ENCODE data around the gene ALOX5AP.

The ALOX5AP gene

DNA sequence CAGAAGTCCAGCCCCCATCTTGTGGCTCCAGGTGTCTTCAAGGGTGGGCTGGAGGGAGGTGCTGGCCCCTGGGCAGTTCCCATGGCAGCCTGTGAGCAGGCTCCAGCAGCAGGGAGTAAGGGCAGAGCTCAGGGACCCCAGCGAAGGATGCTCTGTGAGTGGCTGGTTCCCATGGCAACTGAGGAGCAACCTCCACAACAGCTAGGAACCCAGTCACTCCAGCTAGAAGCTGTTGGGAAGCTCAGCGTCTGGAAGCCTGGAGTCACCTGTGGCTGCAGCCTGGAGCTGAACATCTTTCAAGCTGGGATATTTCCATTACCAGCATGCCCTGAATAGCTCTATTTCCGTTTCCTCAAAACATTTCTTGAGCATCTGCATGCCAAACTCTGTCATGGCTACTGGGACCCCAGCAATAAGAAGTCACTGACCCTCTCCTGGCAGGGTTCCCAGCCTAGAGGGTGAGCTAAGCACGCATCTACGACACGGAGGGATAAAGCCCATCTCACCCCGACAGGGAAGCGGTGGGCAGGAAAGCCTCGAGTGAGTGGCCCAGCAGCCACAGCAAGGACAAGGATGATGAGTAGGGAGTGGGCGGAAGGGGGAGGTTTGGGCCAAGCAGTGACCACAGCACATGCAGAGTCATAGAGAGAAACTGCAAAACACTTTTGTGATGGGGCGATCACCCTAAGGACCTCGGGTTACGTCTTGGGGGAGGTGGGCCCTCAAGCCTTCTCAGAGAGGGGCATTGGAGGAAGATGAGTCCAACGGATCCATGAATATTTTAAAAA lies 52.6 kb downstream of the ALOX5AP start:
- H3K36me3 ChIP-seq (ENCODE audit: control insufficient read depth in 2 of 2, insufficient read depth in 2 of 2, low read length in 2 of 2), result no peaks in the 10 kb centered on the region
- no peaks in the 10 kb centered on the region for H3K27me3 ChIP-seq (ENCODE audit: control insufficient read depth in 1 of 2, insufficient read depth in 2 of 2, low read length in 2 of 2)
- no peak overlapping the region for H3K9ac ChIP-seq (ENCODE audit: low read length in 2 of 2)
- no peaks in the 10 kb centered on the region for H3K9me3 ChIP-seq (ENCODE audit: control insufficient read depth in 2 of 2, low read length in 2 of 2)
- peaks cover 12% of the 10 kb centered on the region for H3K4me1 ChIP-seq (ENCODE audit: control insufficient read depth, insufficient read depth, low read length)
- H3K4me3 ChIP-seq (ENCODE audit: low read length in 2 of 2), result no peak overlapping the region
- H3K27ac ChIP-seq (ENCODE audit: low read length), result no peak overlapping the region

- no peaks in the 10 kb centered on the region for H3K27me3 ChIP-seq (ENCODE audit: control insufficient read depth in 1 of 2, insufficient read depth in 2 of 2, low read length in 2 of 2)
- H3K27ac ChIP-seq (ENCODE audit: low read length), result no peak overlapping the region
- H3K9ac ChIP-seq (ENCODE audit: low read length in 2 of 2), result no peak overlapping the region
- H3K9me3 ChIP-seq (ENCODE audit: control insufficient read depth in 2 of 2, low read length in 2 of 2), result no peaks in the 10 kb centered on the region
- H3K4me3 ChIP-seq (ENCODE audit: low read length in 2 of 2), result no peak overlapping the region
- H3K4me1 ChIP-seq (ENCODE audit: control insufficient read depth, insufficient read depth, low read length), result peaks cover 12% of the 10 kb centered on the region
- H3K36me3 ChIP-seq (ENCODE audit: control insufficient read depth in 2 of 2, insufficient read depth in 2 of 2, low read length in 2 of 2), result no peaks in the 10 kb centered on the region
Measured at GRCh38 chr13:30789166-30789862, 54.0 kb downstream of the ALOX5AP start.

GRCh38 chr13:30790592-30790991 lies 55.2 kb downstream of the ALOX5AP start:
- H3K9me3 ChIP-seq (ENCODE audit: control insufficient read depth in 2 of 2, low read length in 2 of 2), result no peaks in the 10 kb centered on the region
- no peak overlapping the region for H3K4me3 ChIP-seq (ENCODE audit: low read length in 2 of 2)
- no peaks in the 10 kb centered on the region for H3K36me3 ChIP-seq (ENCODE audit: control insufficient read depth in 2 of 2, insufficient read depth in 2 of 2, low read length in 2 of 2)
- H3K9ac ChIP-seq (ENCODE audit: low read length in 2 of 2), result no peak overlapping the region
- no peak overlapping the region for H3K27ac ChIP-seq (ENCODE audit: low read length)
- no peaks in the 10 kb centered on the region for H3K27me3 ChIP-seq (ENCODE audit: control insufficient read depth in 1 of 2, insufficient read depth in 2 of 2, low read length in 2 of 2)
- H3K4me1 ChIP-seq (ENCODE audit: control insufficient read depth, insufficient read depth, low read length), result peaks cover 12% of the 10 kb centered on the region

DNA sequence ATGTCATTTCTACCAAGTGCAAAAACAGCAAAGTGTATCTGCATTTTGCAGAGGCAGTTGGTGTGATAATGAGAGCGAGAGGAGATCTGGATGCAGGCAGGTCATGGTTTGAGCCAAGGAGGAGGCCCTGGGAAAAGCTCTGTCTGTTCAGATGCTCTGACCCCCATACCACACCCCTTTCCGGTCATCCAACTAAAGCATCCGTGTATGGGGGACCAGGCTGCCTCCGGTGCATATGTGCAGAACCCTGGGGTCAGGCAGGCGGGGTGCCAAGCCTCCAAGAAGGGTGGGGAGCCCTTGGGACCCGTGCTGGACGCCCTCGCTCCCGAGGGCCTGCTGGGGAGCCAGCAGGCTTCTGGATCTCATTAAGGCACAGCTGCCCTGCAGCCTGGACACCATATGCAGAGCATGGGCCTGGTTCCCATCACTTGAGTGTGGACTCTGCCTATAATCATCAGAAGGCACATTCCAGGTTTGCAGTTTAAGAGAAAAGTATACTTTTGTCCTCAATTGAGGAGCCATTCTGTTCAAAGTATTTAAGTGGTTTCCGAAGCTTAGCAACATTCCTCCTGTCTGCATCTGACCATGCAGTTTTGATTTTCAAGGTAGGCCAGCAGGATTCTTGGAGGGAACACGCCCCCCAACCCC lies 56.1 kb downstream of the ALOX5AP start:
- no peak overlapping the region for H3K27ac ChIP-seq (ENCODE audit: low read length)
- H3K27me3 ChIP-seq (ENCODE audit: control insufficient read depth in 1 of 2, insufficient read depth in 2 of 2, low read length in 2 of 2), result no peaks in the 10 kb centered on the region
- H3K4me3 ChIP-seq (ENCODE audit: low read length in 2 of 2), result no peak overlapping the region
- no peaks in the 10 kb centered on the region for H3K36me3 ChIP-seq (ENCODE audit: control insufficient read depth in 2 of 2, insufficient read depth in 2 of 2, low read length in 2 of 2)
- H3K9ac ChIP-seq (ENCODE audit: low read length in 2 of 2), result no peak overlapping the region
- no peaks in the 10 kb centered on the region for H3K9me3 ChIP-seq (ENCODE audit: control insufficient read depth in 2 of 2, low read length in 2 of 2)
- peaks cover 18% of the 10 kb centered on the region for H3K4me1 ChIP-seq (ENCODE audit: control insufficient read depth, insufficient read depth, low read length)

DNA sequence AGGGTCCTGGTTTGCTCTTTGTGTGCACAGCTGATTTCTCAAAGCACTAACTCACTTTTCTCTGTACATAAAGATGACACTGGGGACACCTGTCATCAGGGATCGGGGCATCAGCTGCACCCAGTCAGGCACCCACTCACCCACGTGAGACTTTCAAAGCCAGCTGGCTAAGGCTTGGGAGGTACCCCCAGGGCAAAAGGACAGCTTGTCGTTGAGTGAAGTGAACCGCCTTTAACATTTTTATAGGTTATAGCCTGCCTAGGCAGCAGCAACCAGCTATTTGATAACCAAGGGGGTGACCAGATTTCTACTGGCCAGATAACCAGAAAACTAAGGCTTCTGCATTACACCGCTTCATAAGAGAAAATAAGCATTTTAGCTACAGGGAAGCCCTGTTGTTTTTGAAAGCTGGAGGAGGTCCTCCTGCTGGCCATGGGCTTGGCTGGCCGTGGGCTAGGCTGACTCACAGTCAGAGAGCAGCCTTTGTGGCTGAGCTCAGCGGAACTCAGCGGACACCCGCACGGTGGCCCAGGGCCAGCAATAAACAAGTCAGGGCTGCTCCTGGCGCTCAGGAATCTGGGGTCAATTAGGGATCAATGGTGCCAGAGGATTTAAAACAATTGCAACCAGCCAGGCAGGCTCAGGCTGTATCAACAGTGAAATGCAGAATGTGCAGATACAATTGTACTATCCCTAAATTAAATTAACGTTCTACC lies 57.1 kb downstream of the ALOX5AP start:
- H3K36me3 ChIP-seq (ENCODE audit: control insufficient read depth in 2 of 2, insufficient read depth in 2 of 2, low read length in 2 of 2), result no peaks in the 10 kb centered on the region
- no peak overlapping the region for H3K9ac ChIP-seq (ENCODE audit: low read length in 2 of 2)
- H3K4me1 ChIP-seq (ENCODE audit: control insufficient read depth, insufficient read depth, low read length), result peaks cover 21% of the 10 kb centered on the region
- H3K27me3 ChIP-seq (ENCODE audit: control insufficient read depth in 1 of 2, insufficient read depth in 2 of 2, low read length in 2 of 2), result no peaks in the 10 kb centered on the region
- no peaks in the 10 kb centered on the region for H3K9me3 ChIP-seq (ENCODE audit: control insufficient read depth in 2 of 2, low read length in 2 of 2)
- peak overlapping the region; percentile 29 to 44 for H3K4me3 ChIP-seq (ENCODE audit: low read length in 2 of 2)
- no peak overlapping the region for H3K27ac ChIP-seq (ENCODE audit: low read length)

GRCh38 chr13:30796132-30796572 lies 60.8 kb downstream of the ALOX5AP start:
- H3K36me3 ChIP-seq (ENCODE audit: control insufficient read depth in 2 of 2, insufficient read depth in 2 of 2, low read length in 2 of 2), result no peaks in the 10 kb centered on the region
- H3K9ac ChIP-seq (ENCODE audit: low read length in 2 of 2), result no peak overlapping the region
- H3K27ac ChIP-seq (ENCODE audit: low read length), result peak overlapping the region; percentile 37
- H3K4me1 ChIP-seq (ENCODE audit: control insufficient read depth, insufficient read depth, low read length), result peaks cover 21% of the 10 kb centered on the region
- H3K4me3 ChIP-seq (ENCODE audit: low read length in 2 of 2), result peak overlapping the region; percentile 61 to 74
- no peaks in the 10 kb centered on the region for H3K9me3 ChIP-seq (ENCODE audit: control insufficient read depth in 2 of 2, low read length in 2 of 2)
- no peaks in the 10 kb centered on the region for H3K27me3 ChIP-seq (ENCODE audit: control insufficient read depth in 1 of 2, insufficient read depth in 2 of 2, low read length in 2 of 2)

DNA sequence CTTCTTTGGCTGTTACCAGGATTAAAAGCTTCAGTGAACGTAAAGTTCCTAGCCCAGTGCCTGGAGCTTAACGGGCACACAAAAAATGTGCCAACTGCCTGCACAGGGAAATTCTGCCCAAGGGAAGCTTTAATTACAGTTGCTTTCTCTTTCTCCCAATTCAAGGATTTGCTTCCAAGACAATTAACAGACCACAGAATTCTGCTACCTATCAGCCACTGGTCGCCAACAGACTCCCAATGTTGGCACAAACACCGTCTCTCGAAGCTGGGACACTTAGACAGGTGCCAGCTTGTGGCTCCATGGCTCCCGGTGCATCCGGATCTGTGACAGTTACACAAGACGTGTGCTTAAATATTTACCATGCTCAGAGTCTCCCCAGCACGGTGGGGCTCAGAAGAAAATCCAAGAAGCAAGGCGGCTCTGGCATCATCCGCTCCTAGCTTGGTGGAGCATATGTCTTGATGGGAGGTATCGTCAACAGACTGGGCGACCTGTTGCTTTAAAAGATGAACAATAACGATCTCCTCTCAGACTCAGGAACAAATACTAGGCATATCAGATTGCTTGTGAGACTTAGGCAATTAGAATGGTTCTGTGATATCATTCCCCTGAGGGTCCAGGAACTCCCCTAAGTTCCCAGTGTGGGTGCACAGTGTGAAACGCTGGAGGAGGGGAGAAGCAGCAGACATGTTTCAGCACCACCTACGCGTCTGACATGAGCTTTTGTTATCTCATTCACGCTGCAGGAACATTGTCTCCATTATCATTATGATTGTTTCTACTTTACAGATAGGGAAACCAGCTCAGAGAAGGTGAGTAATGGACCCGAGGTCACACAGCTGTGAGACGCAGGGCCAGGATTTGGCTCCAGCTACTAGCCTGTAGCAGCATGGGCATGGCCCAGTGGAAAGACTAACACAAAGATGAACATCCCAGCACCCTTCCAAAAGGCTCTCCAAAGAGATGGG lies 61.6 kb downstream of the ALOX5AP start:
- H3K9ac ChIP-seq (ENCODE audit: low read length in 2 of 2), result peak overlapping the region; percentile 40 to 42
- H3K4me3 ChIP-seq (ENCODE audit: low read length in 2 of 2), result peak overlapping the region; percentile 61 to 74
- no peaks in the 10 kb centered on the region for H3K36me3 ChIP-seq (ENCODE audit: control insufficient read depth in 2 of 2, insufficient read depth in 2 of 2, low read length in 2 of 2)

GRCh38 chr13:30797847-30798535 lies 62.6 kb downstream of the ALOX5AP start:
- H3K9me3 ChIP-seq (ENCODE audit: control insufficient read depth in 2 of 2, low read length in 2 of 2), result no peaks in the 10 kb centered on the region
- H3K27me3 ChIP-seq (ENCODE audit: control insufficient read depth in 1 of 2, insufficient read depth in 2 of 2, low read length in 2 of 2), result no peaks in the 10 kb centered on the region
- H3K9ac ChIP-seq (ENCODE audit: low read length in 2 of 2), result no peak overlapping the region
- H3K27ac ChIP-seq (ENCODE audit: low read length), result no peak overlapping the region
- peaks cover 10% of the 10 kb centered on the region for H3K4me1 ChIP-seq (ENCODE audit: control insufficient read depth, insufficient read depth, low read length)
- H3K36me3 ChIP-seq (ENCODE audit: control insufficient read depth in 2 of 2, insufficient read depth in 2 of 2, low read length in 2 of 2), result no peaks in the 10 kb centered on the region
- H3K4me3 ChIP-seq (ENCODE audit: low read length in 2 of 2), result no peak overlapping the region

More for the DNA sequence above, 61.6 kb downstream of the ALOX5AP start:
- H3K4me1 ChIP-seq (ENCODE audit: control insufficient read depth, insufficient read depth, low read length), result peaks cover 17% of the 10 kb centered on the region
- no peaks in the 10 kb centered on the region for H3K9me3 ChIP-seq (ENCODE audit: control insufficient read depth in 2 of 2, low read length in 2 of 2)
- no peaks in the 10 kb centered on the region for H3K27me3 ChIP-seq (ENCODE audit: control insufficient read depth in 1 of 2, insufficient read depth in 2 of 2, low read length in 2 of 2)
- peak overlapping the region; percentile 37 for H3K27ac ChIP-seq (ENCODE audit: low read length)

DNA sequence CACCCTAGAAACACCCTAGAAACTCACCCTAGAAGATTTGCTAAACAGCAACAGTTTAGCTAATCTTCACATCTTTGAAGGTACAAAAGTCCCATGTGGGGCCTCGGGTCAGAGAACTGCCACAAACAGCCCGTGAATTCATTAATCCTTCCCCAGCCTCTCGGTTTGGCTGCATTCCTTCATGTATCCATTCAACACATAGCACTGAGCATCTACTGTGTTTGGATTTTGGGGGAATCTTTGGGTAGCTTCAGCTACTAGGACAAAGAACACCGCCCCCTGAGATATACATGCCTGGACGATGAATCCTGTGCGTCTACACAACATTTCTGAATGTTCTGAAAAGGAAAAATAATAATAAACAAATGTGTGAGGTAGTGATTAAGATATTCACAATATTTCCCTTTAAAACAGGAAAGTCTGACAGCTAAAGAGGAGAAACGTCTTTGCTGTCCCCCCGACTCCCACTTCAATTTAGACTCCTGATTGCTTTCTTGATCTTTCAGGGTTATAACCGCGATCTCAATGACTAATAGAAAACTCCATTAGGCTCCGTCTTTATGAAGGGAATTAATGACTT lies 63.5 kb downstream of the ALOX5AP start:
- Histone ChIP-seq H3K27ac (ENCODE audit: low read length) (no peak overlapping the region), H3K36me3 (ENCODE audit: control insufficient read depth in 2 of 2, insufficient read depth in 2 of 2, low read length in 2 of 2) (no peaks in the 10 kb centered on the region), H3K27me3 (ENCODE audit: control insufficient read depth in 1 of 2, insufficient read depth in 2 of 2, low read length in 2 of 2) (no peaks in the 10 kb centered on the region), H3K4me3 (ENCODE audit: low read length in 2 of 2) (no peak overlapping the region), H3K9ac (ENCODE audit: low read length in 2 of 2) (no peak overlapping the region), H3K4me1 (ENCODE audit: control insufficient read depth, insufficient read depth, low read length) (peaks cover 17% of the 10 kb centered on the region), H3K9me3 (ENCODE audit: control insufficient read depth in 2 of 2, low read length in 2 of 2) (no peaks in the 10 kb centered on the region)

Measured in stomach smooth muscle (tissue), 2 donors.